NCI-H2081 treated with DMSO at 0.1 percent for 48 hours (cell line): ENCODE data around the gene COLQ.
"Not testable (repeated sequence)": the region's sequence is repeated elsewhere in the genome, so short reads cannot be mapped to it uniquely, and the experiment has no call there.

Source experiments
- DNase-seq: peaks from one replicate; lab custom pipeline; 2025; lab: John Stamatoyannopoulos, UW

The COLQ gene

DNA sequence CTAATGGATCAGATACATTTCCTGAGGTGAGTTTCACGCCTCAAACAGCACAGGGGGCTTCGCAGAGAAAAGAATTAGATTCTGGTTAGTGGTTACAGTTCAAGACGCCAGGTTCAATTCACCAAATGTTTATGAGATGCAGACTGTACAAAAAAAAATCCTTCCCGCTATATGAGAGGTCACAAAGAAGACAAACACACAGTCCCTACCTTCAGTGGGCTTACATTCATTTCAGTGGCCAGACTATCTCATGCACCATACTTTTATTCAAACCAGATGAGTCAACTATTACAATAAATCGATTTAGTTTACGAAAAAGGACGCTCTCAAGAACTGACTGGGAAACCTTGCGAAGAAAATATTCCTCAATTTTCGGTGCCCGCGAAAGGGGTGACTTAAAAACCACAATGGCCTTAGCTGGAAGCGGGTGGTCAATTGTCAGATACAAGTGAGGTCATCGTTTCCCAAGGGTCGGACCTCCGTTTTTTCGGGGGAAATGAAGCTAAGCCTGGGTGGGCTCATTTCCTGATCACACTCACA, 94.9 kb downstream of the COLQ start:
- DNase-seq, result no peak

DNA sequence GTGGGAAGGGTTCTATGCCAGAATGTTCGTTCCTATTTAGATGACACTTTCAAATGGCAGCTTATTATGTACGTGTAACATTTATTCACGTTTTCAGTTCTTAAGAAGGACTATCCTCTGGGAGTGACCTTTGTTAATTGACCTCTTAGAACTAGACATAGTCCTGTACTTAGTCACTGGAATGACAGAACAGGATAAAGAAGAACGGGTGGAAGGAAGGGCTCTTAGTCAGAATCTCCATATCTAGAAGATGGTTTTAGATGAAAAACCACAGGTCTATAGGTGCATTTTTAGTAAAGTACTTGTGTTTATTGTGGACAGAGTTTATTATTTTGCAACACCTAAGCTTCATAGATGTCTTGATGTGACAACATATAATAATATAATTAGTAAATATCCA, 100.6 kb downstream of the COLQ start:
- no peak for DNase-seq

DNA sequence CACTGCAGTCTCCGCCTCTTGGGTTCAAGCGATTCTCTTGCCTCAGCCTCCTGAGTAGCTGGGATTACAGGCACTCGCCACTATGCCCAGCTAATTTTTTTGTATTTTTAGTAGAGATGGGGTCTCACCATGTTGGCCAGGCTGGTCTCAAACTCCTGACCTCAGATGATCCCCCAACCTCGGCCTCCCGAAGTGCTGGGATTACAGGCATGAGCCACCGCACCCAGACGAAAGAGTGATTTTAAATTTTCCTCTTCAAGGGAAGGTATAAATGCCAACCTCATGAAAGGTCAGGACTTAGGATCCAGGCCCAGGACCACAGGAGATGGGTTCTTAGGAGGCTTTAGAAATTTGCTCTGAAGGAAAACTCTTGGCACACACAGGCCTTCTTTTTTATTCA, 110.5 kb downstream of the COLQ start:
- not testable (repeated sequence) for DNase-seq

DNA sequence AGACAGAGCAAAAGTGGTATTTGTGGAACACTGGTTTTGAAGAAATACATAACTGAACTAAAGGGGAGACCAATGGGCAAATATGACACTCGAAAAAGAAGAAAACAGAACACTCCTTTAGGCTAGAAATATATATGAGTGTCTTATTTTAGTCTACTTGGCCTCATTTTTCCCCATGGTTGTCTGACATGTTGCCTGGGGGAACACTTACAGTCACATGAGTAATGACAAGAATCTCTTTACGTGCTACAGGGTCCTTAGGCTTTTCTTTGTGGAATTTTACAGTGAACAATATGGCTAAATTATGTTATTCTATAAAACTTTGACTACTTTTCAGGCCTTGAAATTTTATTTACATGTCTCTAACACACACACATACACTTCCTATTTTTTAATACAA, 111.7 kb downstream of the COLQ start:
- no peak for DNase-seq

DNA sequence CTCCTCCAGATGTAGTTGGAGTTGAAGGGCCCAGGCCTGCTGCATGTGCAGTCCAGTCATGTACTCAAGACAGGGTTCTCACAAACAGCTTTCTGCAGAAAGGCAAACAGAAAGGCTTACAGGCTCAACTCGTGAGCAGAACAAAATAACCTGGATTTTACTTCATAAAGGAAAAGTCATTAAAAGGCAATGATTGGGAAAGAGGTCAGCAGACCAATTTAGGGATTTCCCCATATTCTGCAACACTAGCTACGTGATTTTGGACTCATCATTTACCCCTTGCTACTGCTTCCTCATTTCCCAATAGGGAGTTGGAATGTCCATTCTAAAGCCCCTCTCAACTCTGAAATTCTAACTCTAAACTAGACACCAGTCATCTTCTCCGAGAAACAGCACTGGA, 112.3 kb downstream of the COLQ start:
- no peak for DNase-seq

DNA sequence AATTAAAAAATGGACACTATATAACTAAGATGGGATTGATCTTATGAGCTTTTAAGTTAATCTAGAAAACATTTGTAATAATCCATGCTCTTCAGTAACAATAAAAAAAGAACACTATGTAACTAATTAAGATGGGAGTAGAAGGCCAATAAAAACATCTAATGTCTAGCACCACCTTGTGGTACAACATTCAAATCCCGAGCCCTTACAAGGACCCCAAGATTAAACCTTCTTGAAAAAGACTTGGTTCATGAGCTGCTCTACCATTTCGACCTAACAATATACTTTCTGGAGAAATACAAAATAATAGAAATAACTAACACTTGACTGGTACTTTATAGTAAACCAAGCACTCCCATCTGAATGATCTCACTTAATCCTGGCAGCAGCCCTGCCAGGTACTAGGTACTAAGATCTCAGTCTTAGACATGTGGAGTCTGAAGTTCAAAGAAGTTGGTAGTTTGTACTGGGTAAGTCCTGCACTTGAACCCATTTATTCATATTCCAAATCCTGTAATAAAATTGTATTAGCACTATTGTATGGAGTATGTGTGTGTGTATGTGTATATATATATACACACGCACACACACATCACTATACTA, 116.0 kb downstream of the COLQ start:
- DNase-seq, result no peak

DNA sequence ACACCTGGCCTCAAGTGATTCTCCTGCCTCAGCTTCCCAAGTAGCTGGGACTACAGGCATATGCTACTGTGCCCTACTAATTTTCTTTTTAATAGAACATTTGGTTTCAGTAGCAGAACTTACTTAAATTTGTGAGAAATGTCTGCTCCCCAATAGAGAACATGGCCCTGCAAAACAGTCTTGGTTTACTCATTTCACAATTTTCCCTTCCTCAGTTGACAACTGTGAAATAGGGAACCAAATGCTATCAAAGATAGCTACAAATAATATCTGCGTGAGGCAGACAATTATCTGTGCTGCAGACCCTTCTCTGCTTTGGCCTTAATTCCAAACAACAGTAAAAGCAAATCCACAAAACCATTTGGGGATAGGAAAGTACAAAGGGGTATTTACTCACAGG, 116.7 kb downstream of the COLQ start:
- no peak for DNase-seq

DNA sequence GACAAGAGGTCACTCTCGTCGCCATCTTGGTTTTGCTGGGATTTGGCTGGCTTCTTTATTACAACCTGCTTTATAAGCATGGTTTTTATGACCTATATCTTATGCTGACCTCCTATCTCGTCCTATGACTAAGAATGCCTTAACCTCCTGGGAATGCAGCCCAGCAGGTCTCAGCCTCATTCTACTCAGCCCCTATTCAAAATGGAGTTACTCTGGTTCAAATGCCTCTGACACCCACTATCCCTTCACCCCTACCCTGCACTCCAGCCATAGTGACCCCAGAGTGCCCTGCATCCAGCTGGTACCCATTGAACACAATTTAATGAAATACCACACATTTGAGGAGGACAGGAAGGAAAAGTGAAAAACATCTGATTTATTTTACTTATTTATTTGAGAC, 117.5 kb downstream of the COLQ start:
- DNase-seq, result no peak

DNA sequence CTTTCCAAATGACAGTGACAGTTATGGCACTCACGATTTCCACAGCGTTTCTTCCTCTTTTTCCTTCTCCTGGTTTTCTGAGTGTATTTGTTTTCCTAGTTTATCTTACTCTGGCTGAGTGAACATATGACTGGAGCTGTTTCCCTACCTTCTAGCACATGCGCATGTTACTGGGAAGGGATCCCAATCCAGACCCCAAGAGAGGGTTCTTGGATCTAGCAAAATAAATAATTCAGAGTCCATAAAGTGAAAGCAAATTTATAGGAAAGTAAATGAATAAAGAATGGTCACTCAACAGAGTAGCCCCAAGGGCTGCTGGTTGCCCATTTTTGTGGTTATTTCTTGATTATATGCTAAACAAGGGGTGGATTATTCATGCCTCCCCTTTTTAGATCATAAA, 118.0 kb downstream of the COLQ start:
- DNase-seq, result no peak

DNA sequence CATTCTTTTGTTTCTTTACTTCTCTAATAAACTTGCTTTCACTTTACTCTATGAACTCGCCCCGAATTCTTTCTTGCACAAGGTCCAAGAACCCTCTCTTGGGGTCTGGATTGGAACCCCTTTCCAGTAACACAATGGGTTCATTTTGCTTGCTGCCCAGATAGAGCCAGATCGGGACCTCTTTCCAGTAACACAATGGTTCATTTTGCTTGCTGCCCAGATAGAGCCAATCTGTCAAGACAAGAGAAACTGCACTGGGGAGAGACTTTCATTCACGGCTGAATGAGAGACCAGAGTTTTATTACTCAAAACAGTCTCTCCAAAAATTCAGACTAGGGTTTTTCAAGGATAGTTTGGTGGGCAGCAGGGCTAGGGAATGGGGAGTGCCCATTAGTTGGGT, 119.6 kb downstream of the COLQ start:
- no peak for DNase-seq
